Glomerular visceral epithelial cell (primary cell): ENCODE data around the gene THG1L.
"Not testable (repeated sequence)": the region's sequence is repeated elsewhere in the genome, so short reads cannot be mapped to it uniquely, and the experiment has no call there.

Source experiments
- DNase-seq: peaks from one replicate; pipeline ENCODE4 v3.0.0-alpha.2; 2016; ENCODE audit errors: extremely low spot score

Gene THG1L

DNA sequence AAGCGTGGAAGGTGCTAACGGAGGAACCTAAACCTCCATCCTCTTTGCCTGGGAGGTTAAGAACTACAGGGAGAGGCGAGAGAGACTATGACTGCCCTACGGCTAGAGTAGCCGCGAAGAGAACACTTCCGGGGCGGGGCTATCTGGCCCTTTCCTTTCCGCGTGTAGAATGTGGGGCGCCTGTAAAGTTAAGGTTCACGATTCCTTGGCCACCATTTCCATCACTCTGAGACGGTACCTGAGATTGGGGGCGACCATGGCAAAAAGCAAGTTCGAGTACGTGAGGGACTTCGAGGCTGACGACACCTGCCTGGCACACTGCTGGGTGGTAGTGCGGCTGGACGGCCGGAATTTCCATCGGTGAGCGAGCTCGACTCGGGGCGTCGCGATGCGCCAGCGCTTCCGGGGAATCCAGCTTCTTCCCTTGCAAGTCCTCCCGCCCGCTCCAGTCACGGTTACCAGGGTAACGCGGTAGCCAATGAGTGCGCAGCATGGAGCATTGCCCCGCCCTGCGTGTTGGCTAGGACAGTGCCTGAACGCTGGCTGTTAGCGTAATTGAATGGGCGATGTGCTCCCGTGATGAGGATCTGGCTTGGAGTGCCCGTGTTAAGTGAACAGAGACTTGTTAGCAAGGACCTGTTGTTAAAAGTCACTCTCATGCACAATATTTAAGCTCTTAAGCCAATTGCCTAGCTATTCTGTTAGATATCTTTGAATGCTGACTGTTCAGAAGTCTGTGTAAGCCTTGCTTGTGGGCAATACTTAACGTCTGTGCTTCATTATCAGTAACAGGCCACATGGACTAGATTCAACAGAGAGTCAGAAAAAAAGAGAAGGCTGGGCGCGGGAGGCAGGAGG is at the start of gene THG1L:
TSS of gene THG1L (plus strand) at position 149 of the 858 bp plus-strand sequence. CDS start at position 170, 21 bp downstream.
- DNase-seq, result peak; percentile 98

GRCh38 chr5:157682257-157682656 is 49.0 kb upstream of the THG1L start:
- DNase-seq, result no peak

- DNase-seq, result not testable (repeated sequence)
Measured at GRCh38 chr5:157686276-157687197, 44.7 kb upstream of the THG1L start.

GRCh38 chr5:157687198-157687554 is 44.0 kb upstream of the THG1L start:
- DNase-seq, result no peak

DNA sequence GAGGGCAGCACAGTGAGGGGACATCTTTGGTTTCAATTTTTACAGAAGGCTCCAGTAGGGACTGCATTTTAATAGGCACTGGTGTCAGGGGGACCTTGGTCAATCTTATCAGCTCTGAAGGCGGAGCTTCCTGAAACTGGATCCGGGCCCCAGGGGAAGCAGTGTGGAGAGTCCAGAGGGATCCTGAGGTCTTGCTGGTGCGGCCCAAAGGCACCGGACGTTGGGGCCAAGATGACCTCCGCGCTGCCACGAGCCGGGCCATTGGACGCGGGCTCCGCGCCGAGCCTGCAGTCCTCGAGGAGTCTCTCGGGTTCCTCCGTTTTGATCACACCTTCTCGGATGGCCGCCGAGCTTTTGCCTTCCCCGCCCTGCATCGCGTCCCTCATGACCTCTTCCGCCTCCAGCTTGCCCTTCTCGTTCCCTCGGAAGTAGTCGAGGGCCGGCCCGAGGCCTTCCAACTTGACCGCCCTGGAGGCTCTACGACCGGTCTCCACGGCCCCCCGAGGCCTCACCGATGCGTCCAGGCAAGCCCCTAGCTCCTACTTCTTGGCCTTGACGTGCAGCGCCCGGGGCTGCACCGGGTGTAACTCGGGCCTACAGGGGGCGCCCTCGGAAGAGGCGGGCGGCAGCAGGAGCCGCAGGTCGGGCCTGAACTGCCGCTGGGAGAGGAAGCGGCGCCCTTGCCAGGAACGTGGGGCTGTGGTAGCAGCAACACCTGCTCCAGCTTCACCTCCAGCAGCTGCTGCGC is 41.1 kb upstream of the THG1L start:
- DNase-seq, result no peak

DNA sequence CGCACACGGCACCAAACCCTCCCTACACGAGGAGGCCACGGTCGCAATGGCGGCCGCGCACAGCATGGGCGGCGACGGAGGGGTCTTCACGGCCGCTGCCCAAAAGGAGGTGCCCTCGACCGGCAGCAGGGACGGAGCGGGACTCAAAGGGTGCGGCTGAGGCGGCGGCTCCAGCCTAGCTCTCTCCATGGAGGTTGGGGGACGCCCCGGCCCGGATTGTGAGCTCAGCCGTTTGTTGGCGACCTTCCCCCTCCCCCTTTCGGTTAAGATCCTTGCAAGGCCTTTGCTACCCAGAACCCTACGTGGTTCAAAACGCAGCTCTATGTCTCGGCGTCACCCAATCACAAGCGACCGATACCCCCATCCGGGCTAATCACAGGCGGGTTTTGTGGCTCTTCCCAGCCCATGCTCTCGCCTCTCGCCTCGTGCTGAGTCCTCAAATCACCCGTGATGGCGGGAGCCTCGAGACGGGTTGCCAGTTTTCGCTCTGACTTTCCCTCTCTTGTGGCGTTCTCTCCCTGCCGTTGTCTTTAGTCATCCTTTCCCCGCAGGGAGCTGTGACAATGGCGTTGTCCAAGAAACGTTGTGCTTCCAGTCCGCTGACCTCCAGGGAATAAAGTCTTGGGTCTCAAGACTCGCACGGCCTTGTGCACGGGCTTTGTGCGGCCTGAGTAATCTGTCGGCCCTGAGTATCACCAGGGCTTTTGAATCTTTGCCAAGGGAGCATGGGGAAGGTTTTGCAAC is 40.4 kb upstream of the THG1L start:
- no peak for DNase-seq

- not testable (repeated sequence) for DNase-seq
Measured at GRCh38 chr5:157693816-157694215, 37.4 kb upstream of the THG1L start.

DNA sequence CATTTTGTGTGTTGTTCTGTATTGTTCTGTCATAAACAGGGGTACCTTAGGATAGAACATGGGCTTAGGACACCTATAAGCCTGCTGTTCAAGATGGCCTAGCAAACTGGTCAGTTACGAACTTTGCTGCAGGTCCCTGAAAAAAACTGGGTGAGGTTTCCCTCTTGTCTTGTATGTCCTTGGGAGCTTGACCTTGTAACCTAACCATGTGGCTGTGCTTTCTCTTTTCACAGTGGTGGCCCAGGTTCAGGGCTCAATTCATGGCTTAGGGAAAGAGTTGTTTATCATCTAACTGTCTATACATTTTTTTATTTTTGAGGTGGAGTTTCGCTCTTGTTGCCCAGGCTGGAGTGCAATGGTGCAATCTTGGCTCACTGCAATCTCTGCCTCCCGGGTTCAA is 35.1 kb upstream of the THG1L start:
- not testable (repeated sequence) for DNase-seq

GRCh38 chr5:157698674-157699073 is 32.5 kb upstream of the THG1L start:
- not testable (repeated sequence) for DNase-seq

GRCh38 chr5:157703736-157704135 is 27.5 kb upstream of the THG1L start:
- no peak for DNase-seq

DNA sequence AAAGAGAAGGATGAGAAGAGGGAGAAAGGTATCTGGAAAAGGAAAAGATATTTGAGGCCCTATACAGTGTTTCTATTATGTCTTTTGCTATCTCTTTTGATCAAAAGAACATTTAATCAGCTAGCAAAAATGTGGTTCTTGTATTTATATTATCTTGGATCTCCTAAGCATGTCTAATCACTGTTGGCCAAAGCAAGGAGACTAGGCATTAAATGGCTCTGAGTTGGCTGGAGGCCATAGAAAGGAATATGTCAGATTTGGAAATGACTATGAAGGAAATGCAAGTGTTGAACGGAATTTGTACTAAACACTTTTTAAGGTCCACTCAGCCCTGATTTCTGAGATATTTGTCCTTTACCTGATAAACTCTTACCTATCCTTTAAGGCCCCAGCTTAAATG is 22.4 kb upstream of the THG1L start:
- no peak for DNase-seq

GRCh38 chr5:157709346-157709745 is 21.9 kb upstream of the THG1L start:
- no peak for DNase-seq

GRCh38 chr5:157710431-157710830 is 20.8 kb upstream of the THG1L start:
- no peak for DNase-seq

DNA sequence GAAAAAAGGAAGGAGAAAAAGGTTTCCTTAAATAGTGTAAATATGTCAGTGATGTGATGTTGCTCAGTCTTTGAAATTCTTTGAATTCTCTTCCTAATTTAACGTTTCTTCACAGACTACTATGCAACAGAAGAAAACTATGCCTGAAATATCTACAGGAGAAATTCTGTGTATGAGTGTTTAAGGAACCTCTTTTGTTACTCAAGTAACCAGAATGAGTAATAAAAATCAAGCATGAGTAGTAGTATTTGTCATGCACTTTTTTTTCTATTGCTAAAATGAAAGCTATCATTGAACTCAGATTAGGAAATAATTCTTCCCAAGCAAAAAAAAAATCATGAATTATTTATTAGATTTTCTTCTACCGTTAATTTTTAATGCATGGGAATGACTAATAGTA is 20.3 kb upstream of the THG1L start:
- DNase-seq, result no peak

DNA sequence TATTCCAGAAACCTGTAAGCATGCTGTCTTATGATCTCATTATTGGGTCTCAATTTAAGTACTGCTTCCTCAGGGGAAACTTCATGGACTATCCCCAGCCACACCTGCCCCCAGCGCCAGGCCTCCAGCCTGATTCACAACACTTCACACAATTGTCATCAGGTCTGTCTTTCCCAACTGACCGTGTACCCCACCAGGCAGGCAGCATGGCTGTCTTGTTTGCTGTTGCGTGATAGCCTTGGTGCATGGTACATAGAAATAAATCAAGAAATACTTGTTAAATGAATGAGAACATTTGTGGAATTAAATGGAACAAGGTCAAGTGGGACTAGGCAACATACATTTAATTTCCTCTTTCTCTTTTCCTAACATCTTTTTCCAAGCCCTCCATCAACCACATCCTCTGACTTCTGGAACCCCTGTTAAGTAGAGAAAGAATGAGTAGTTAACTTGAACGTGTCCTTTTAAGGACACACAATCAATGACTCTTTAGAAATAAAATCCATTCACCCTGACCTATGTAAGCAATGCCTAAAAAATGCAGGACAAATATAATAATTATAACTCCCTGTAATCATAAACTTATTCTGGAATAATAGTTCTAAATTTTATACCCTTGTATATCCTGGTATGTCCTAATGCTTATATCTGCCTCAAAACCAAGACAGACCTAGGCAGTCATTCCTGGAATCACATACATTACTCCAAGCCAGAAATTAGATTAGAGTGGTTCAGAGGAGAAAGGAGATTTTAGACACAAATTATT is 17.2 kb upstream of the THG1L start:
- no peak for DNase-seq

DNA sequence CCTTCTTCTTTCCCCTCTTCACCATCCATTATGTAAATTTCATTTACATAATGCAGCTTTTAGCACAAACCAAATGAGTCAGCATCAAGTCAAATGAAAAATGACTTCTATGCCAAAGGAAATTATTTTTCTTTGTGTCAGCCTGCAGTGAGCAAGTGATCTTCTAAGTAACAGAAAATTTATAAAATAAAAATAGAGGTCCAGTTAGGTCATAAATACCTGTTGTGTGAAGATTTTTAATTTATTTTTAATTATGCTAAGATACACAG is 16.7 kb upstream of the THG1L start:
- DNase-seq, result no peak

DNA sequence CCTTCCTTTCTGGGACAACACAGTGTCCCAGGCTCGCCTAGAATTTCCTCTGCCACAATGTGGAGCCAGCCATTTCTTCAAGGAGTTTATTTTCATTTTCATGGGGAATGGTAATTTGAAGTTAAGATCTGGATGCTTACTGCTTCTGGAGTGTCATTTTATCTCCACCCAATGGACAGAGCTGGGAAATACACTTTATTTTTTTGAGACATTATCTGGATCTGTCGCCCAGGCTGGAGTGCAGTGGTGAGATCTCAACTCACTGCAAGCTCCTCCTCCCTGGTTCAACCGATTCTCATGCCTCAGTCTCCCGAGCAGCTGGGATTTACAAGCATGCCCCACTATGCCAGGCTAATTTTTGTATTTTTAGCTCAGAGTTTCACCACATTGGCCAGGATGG is 12.7 kb upstream of the THG1L start:
- peak; percentile 71 for DNase-seq

DNA sequence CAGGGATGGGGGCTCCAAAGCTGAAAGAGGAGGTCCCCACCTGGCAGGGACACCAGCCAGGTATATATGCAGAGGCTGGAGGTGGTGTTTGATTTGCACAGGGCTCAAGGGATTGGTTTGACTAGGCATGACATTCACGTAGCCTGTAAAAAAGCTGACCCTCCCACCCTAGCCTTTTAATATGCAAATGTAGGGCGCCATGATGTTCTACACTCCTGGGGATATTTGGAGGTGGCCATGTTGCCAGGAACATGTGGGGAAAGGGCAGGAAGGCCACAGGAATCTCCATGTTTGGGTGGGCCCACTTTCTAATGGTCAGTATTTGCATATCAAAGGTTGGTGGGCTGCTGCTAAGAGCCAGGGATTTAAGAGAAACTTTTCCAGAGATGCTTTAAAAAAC is 12.0 kb upstream of the THG1L start:
- DNase-seq, result no peak

- DNase-seq, result no peak
Measured at GRCh38 chr5:157721159-157721558, 10.1 kb upstream of the THG1L start.

GRCh38 chr5:157722895-157723294 is 8.3 kb upstream of the THG1L start:
- DNase-seq, result not testable (repeated sequence)

GRCh38 chr5:157726607-157727006 is 4.6 kb upstream of the THG1L start:
- not testable (repeated sequence) for DNase-seq
